NOMO-1 treated with DMSO at 0.1 percent for 48 hours (cell line): ENCODE results near the gene ZNF420.
A peak's percentile ranks its signal among the peaks of the same experiment; 100 is the strongest.

Experiments used
- DNase-seq: peaks from one replicate; lab custom pipeline; 2025; ENCODE audit not compliant: unreplicated experiment; lab: John Stamatoyannopoulos, UW

The ZNF420 gene

GRCh38 chr19:37136111-37136510, 57.9 kb downstream of the ZNF420 start:
- no peak for DNase-seq

DNA sequence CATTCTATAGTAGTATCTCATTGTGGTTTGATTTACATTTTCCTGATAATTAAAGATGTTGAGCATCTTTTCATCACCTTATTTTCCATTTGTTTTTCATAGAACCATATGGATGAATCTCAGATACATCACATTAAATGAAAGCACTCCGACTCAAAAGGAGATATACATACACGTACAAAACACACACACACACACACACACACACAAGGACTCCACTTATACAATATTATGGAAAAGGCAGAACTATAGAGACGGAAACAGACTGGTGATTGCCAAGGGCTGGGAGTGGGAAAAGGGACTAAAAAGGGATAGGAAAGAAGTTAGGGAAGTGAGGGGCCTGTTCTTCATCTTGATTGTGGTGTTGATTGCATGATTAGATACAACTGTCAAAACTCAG, 70.0 kb downstream of the ZNF420 start:
- no peak for DNase-seq

- no peak for DNase-seq
Measured at GRCh38 chr19:37160153-37160552, 81.9 kb downstream of the ZNF420 start.

GRCh38 chr19:37165635-37166034, 87.4 kb downstream of the ZNF420 start:
- DNase-seq: no peak

DNA sequence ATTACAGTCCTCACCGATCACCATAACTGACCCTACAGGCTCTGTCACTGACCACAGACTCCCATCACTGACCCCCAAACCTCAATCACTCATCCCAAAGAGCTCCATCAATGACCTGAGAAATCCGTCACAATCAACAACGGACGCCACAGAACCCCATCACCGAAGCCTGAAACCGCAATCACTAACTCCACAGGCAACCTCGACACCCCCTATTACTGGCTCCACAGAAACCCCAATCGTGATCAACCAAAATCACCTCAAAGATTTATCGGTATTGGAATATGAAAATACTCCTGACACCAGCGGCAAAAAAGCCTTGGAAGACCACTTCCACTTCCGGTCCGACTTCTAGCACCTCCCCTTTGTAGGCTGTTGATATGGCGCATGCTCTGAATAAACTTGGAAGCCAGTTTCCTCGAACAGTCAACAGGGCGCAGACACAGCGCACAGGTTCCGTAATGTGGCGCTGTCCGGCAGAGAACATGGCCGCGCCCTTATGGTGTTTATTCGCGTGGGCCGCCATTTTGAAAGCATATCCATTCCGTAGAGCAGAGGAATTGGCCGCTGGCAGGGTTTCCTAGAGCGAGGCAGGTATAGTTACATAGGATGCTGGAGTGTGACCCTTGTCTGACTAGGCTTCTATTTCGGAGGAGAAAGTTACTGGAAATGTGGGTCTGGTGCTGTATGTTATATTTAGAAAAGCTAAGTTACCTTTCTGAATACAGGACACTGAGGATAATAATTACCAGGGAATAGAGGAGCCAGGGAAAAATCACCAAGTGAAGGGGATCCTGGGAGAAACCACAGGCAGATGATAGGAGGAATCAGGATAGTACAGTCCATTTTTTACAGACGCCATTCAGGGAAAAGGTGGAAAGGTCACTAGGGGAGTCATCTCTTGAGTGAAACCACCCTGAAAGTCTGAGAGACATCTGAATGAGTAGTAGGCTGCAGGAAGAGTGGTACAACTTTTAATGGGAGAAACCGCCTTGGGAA, 94.4 kb downstream of the ZNF420 start, which contains the start of gene ZNF585A:
TSS of gene ZNF585A (minus strand) at position 328 of the 999 bp plus-strand sequence. CDS start 2,785 bp downstream, outside the sequence.
- DNase-seq: peak; percentile 97
